OCI-LY1 (cell line): ENCODE measurements around the gene ZNF138.

Experiments
- H2AFZ ChIP-seq: fragments of 200-600 bp; sonication (generic), shearing (Covaris generic); 2 replicates; pipeline ENCODE4 v1.6.0; 2014; ENCODE audit warnings: antibody characterized with exemption, mild to moderate bottlenecking, low read length
- H3F3A ChIP-seq: fragments of 200-600 bp; sonication (generic), shearing (Covaris generic); 2 replicates; pipeline ENCODE4 v1.6.0; 2014; ENCODE audit warnings: mild to moderate bottlenecking, antibody characterized with exemption, low read length, moderate library complexity; ENCODE audit not compliant: insufficient read depth
- H3K27ac ChIP-seq: fragments of 200-600 bp; sonication (generic); 2 replicates; pipeline ENCODE4 v1.5.1; 2014; ENCODE audit warnings: low read length, mixed run types, mild to moderate bottlenecking, low read depth; ENCODE audit not compliant: poor library complexity, severe bottlenecking
- H3K27me3 ChIP-seq: fragments of 200-600 bp; sonication (generic); 2 replicates; pipeline ENCODE4 v1.6.0; 2014; ENCODE audit warnings: antibody characterized with exemption, mild to moderate bottlenecking, low read length, moderate library complexity; ENCODE audit not compliant: insufficient read depth
- H3K36me3 ChIP-seq: fragments of 200-600 bp; sonication (generic); 2 replicates; pipeline ENCODE4 v1.6.1; 2014; ENCODE audit warnings: mild to moderate bottlenecking, antibody characterized with exemption, low read length, moderate library complexity, mixed read lengths; ENCODE audit not compliant: insufficient read depth
- H3K4me1 ChIP-seq: fragments of 200-600 bp; sonication (generic); 2 replicates; pipeline ENCODE4 v1.5.1; 2014; ENCODE audit warnings: mild to moderate bottlenecking, low read length, moderate library complexity; ENCODE audit not compliant: insufficient read depth, severe bottlenecking
- H3K4me2 ChIP-seq: fragments of 200-600 bp; sonication (generic), shearing (Covaris generic); 2 replicates; pipeline ENCODE4 v1.6.1; 2014; ENCODE audit warnings: low read length
- H3K4me3 ChIP-seq: fragments of 200-600 bp; sonication (generic); 2 replicates; pipeline ENCODE4 v1.5.1; 2014; ENCODE audit warnings: low read length, low read depth, mild to moderate bottlenecking, mixed read lengths; ENCODE audit not compliant: poor library complexity, severe bottlenecking
- H3K79me2 ChIP-seq: fragments of 200-600 bp; shearing (Covaris generic); 2 replicates; pipeline ENCODE4 v1.6.1; 2016; ENCODE audit warnings: mixed run types, low read length, mixed read lengths; ENCODE audit not compliant: insufficient read depth
- H3K9ac ChIP-seq: fragments of 200-600 bp; sonication (generic), shearing (Covaris generic); 2 replicates; pipeline ENCODE4 v1.6.1; 2014; ENCODE audit warnings: mild to moderate bottlenecking, low read length, mixed read lengths
- H3K9me2 ChIP-seq: fragments of 200-600 bp; sonication (generic), shearing (Covaris generic); 2 replicates; pipeline ENCODE4 v1.6.1; 2014; ENCODE audit warnings: low read depth, mild to moderate bottlenecking, low read length, mixed read lengths
- H3K9me3 ChIP-seq: fragments of 200-600 bp; shearing (Covaris generic); 2 replicates; pipeline ENCODE4 v1.6.1; 2014; ENCODE audit warnings: low read length, mixed read lengths
- H4K20me1 ChIP-seq: fragments of 200-600 bp; sonication (generic), shearing (Covaris generic); 2 replicates; pipeline ENCODE4 v1.6.0; 2016; ENCODE audit warnings: mild to moderate bottlenecking, low read length; ENCODE audit not compliant: insufficient read depth
- CTCF ChIP-seq: fragments of 200-600 bp; sonication (generic), shearing (Covaris generic); IDR thresholded peaks from 2 replicates; pipeline ENCODE4 v1.5.1; 2017; ENCODE audit warnings: mild to moderate bottlenecking, antibody characterized with exemption, low read length, moderate library complexity, mixed read lengths
- EZH2 ChIP-seq: fragments of 200-600 bp; sonication (generic), shearing (Covaris generic); IDR thresholded peaks from 2 replicates; pipeline ENCODE4 v1.8.0; 2017; ENCODE audit warnings: borderline replicate concordance, mixed run types, mild to moderate bottlenecking, antibody characterized with exemption, low read length, moderate library complexity, mixed read lengths

The ZNF138 gene

GRCh38 chr7:64881461-64882287 lies 87.4 kb downstream of the ZNF138 start:
- Histone ChIP-seq H3K4me2 (no peak overlapping the region), H3K9me3 (no peaks in the 10 kb centered on the region), H3K27ac (no peak overlapping the region), H3K27me3 (peaks cover 4% of the 10 kb centered on the region), H3K79me2 (no peaks in the 10 kb centered on the region), H3K9me2 (no peaks in the 10 kb centered on the region), H3K36me3 (no peaks in the 10 kb centered on the region; the same call in 1 of the 2 replicates), H3K4me3 (no peak overlapping the region), H3K9ac (no peak overlapping the region), H2AFZ (no peak overlapping the region), H4K20me1 (no peaks in the 10 kb centered on the region), H3K4me1 (peaks cover 10% of the 10 kb centered on the region), H3F3A (no peaks in the 10 kb centered on the region)
- TF ChIP-seq CTCF = no peak
- no peak for TF ChIP-seq EZH2

- TF ChIP-seq EZH2 = no peak
- no peak for TF ChIP-seq CTCF
- no peak overlapping the region for H2AFZ ChIP-seq
- no peak overlapping the region for H3K9ac ChIP-seq
- H3K4me1 ChIP-seq = peaks cover 3% of the 10 kb centered on the region
- no peaks in the 10 kb centered on the region for H3K27me3 ChIP-seq
- H3K9me3 ChIP-seq = no peaks in the 10 kb centered on the region
- H3K36me3 ChIP-seq = no peaks in the 10 kb centered on the region; the same call in 1 of the 2 replicates
- H4K20me1 ChIP-seq = no peaks in the 10 kb centered on the region
- no peaks in the 10 kb centered on the region for H3K9me2 ChIP-seq
- no peaks in the 10 kb centered on the region for H3F3A ChIP-seq
- H3K4me2 ChIP-seq = no peak overlapping the region
- H3K79me2 ChIP-seq = no peaks in the 10 kb centered on the region
- no peak overlapping the region for H3K4me3 ChIP-seq
- H3K27ac ChIP-seq = no peak overlapping the region
Observed at GRCh38 chr7:64882341-64883112, 88.3 kb downstream of the ZNF138 start.
